HG02970 (cell line): Measurements from ENCODE around the gene TUBE1.
A peak's percentile ranks its signal among the peaks of the same experiment; 100 is the strongest.
"Not testable (repeated sequence)": the region's sequence is repeated elsewhere in the genome, so short reads cannot be mapped to it uniquely, and the experiment has no call there.

Experiments
- ATAC-seq: cut with Tn5 transposase; IDR thresholded peaks from one replicate; pipeline ENCODE4 v1.9.1; 2021; ENCODE audit warnings: mild to moderate bottlenecking, moderate library complexity, moderate number of reproducible peaks; ENCODE audit not compliant: unreplicated experiment, low FRiP score

The TUBE1 gene

DNA sequence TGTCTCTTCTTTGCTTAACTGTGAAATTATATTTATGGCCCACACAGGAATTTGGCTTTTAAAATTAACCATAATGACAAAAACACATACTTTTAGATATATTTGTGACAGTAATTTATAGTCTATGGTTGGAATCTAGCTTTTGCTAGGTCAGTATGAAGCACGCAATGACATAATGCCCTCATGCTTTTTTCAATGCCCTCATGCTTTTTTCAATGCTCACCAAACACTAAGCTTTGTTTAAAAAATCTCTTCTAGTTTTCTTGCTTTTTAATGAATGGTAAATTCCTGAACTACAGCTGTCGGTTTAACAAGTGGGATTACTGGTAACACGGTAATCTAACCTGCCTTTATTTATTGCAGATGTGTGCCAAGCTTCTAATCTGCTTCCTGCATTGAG, 20.7 kb downstream of the TUBE1 start:
- ATAC-seq = no peak

DNA sequence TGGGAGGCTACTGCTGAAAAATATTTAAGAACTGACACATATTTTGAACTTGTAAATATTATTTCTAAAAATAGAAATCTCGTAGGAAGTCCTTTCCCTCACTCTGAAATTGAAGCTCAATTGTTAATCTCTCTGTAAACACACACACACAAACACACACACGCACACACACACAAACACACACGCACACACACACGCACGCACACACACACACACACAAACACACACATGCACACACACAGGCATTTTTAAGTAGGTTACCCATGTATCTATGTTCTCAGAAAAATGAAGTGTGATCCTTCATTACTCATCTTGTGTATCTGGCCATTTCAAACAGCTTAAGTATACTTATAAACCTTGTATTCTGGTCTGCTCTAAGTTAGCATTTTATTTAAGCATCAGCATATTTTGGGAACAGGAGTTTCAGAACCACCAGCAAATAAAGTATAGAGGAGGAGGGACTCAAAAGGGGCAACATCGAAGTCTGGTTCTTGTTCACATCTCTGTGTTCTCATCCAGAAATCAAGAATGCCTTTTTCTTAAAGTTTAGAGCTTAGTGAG, 21.8 kb downstream of the TUBE1 start:
- no peak for ATAC-seq

DNA sequence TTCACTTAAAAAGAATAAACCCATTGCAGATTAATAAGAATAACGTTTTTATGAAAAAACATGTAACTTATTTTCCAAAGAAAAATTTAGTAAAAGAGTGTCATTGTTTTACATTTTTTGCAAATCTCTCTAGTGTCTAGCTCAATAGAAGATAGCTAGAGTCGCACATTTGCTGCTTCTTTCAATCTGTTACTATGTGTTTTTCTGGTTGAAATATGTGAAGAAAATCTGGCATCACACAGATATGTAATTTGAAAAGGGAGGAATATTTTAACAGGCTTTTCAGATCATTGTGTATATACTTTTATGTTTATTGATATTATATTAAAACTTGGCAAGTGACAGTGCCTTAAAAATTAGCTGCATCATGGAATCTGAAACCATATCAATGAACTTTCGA, 24.3 kb downstream of the TUBE1 start:
- ATAC-seq = no peak

DNA sequence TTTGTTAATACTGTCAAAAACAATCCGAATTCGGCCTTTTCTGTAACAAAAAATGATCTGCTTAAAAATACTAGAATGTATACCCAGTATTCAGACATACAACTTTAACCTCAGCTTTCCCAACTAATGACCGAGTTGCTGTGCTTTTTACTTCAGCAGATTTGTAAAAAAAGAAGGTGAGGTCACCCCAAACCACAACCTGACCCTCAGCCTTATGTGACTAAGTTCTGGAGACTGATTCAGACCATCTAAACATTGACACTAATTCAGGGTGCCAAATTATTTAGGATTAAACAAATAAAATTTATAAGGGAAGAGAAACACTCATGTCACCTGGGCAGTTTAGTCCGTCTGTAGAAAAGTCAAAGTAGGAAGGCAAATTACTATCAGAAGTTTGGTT, 25.7 kb downstream of the TUBE1 start:
- ATAC-seq = no peak

DNA sequence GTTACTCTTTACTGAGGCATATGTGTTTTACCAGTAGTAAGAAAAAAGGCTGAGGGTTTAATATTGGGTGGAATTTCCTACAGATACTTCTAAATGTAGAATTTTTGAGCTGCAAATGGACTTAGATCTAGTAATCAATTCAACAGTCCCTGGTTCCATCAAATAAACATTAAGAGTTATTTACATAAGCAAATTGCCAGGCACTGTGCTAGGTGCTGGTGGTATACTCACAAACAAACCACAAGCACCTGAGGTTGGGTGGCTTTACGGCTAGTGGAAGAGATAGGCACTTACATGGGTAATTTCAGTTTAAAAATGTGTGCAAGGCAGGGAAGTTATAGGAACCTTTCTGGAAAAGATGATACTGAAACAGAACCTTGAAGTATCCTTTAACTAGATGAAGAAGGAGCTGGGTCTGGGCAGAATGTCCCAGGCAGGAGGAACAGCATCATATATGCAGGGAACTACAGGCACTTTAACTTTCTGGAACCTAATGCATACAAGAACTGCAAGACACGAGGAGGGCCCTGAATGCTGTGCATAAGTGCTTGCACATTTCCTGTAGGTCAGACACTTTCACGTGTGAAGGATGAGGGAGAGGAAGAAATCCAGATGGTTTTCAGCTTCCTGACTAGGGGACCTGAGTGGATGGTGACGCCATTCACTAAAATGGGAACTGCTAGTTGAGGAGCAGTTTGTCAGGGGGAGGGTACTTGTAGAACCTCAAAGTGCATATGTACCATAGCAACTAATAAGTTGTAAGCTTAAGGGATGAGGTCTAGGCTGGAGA, 28.8 kb downstream of the TUBE1 start:
- ATAC-seq = no peak

DNA sequence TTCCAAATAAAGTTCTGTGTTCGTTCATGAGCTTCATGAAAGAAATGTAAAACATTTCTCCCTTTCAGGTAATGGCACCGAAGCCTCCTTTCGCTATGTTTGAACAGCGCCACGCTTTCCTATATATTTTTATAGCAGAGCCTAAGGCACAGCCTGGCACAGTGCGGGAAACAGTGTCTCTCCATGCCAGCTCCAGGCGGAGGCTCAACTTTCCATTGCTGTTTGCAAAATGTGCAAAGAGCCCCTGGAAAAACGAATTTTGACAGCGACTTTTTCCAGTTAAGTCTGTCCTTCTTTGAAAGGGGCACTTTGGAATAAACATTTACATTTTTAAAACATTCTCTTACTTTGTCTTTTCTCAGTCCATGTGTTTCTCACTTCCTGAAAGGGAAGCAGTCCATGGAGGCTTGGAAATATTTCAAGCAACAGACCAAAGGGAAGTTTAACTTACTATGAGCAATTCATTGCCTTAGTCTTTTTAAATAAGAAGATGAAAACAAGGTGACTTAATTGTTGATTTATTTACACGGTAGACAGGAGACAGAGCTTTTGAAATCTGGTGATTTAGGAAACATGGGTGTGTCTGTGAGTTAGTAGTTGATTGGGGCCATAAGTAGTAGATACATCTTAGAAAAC, 32.6 kb downstream of the TUBE1 start:
- ATAC-seq = no peak

DNA sequence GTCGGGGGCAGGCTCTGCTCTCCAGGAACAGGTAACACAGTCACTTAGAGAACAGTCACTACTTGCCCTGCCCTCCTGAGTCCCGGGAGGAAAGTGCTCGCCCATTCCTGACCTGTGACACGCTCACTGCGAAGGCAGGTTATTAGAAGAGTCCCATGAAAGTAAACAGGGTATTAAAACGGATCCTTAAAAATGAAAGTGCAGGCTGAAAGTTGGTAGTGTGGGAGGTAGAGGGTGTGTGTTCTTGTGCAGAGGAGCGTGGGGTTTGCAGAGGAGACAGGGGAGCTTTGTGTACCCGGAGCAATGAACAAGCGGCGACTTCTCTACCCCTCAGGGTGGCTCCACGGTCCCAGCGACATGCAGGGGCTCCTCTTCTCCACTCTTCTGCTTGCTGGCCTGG, 33.3 kb downstream of the TUBE1 start, which contains the start of gene CCN6:
TSS of gene CCN6 (plus strand) at position 104 of the 400 bp plus-strand sequence. CDS start at position 358, 254 bp downstream.
- ATAC-seq = no peak

DNA sequence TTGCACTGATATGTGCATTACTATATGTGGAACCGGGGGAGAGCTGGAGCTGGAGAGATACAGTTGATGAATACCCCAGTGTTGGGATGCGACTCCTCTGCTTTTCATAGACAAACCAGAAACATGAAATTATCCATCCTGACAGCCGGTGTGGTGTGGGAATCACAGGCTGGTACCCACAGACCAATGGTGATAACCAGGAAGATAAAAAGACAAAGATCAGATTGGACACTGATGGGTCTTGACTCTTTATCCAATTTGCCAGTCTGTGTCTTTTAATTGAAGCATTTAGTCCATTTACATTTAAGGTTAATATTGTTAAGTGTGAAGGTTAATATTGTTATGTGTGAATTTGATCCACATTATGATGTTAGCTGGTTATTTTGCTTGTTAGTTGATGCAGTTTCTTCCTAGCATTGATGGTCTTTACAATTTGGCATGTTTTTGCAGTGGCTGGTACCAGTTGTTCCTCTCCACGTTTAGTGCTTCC, 36.0 kb downstream of the TUBE1 start:
- not testable (repeated sequence) for ATAC-seq

DNA sequence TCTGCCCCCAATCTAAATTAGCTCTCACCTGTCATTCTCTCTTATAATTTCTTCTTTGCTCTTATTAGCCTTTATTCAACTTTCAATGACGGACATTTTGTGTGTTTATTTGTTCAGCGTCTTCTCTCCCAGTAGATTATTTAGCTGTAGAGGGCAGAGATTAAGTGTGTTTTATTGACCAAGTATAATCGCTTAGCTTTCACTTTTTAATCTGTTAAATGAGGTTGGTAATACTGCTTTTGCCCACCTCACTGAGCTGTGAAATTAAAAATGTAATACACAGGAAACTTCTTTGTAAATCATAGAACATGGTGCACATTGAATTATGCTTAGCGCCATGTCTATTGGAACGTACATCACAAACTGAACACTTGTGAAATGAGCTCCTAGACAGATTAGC, 36.9 kb downstream of the TUBE1 start:
- no peak for ATAC-seq

DNA sequence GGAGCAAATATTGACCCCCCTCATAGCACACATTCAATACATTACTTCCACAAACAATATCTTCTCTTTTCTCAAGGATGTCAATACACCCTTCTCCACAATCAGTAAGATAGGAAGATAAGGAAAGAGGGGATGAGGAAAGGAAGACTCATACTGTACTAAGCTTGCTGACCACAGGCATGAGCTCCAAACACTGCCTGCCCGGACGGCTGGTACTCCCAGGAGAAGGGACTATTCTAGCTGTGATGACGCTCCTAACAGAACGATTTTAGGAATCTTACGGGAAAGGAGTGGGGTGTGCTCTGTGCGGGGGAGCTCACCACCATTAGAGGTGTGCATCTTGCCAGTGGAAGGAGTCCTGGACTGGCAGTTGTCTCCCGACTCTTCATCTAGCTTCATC, 37.3 kb downstream of the TUBE1 start:
- ATAC-seq = no peak

DNA sequence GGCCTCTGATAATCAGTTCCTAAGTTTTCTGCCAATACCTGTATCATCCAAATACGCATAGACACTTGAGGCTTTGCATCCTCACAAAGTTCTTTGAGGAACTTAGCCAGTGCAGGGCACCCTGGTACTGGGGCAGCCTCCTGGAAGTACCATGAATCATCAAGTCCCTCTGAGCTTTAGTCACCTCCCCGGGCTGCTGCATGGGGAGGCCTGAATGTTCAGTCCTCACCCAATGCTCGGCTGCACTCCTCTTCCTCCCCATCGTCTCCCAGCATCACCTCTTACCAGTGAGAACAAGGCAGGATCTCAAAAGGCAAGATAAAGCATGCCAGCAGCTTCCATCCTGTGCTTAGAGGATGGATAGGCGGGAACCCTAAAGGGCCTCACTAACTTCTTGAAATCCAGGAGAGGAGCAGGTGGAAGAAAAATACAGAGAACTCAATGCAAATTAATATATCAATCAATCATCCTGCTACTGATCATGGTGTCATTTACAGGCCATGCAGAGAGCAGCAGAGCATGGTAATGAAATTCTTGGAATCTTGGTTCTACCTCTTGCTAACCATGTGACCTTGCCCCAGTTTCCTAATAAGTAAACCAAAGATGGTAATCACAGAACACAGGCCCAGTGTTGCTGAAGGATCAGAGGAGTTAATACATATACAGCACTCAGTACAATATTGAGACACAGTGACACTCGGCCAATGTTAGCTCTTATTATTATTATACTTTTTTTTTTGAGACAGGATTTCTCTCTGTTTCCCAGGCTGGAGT, 38.1 kb downstream of the TUBE1 start:
- ATAC-seq = no peak

DNA sequence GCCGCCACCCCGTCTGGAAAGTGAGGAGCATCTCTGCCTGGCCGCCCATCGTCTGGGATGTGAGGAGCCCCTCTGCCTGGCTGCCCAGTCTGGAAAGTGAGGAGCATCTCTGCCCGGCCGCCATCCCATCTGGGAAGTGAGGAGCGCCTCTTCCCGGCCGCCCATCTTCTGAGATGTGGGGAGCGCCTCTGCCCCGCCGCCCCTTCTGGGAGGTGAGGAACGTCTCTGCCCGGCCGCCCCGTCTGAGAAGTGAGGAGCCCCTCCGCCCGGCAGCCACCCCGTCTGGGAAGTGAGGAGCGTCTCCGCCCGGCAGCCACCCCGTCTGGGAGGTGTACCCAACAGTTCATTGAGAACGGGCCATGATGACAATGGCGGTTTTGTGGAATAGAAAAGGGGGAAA, 39.8 kb downstream of the TUBE1 start:
- ATAC-seq = not testable (repeated sequence)

DNA sequence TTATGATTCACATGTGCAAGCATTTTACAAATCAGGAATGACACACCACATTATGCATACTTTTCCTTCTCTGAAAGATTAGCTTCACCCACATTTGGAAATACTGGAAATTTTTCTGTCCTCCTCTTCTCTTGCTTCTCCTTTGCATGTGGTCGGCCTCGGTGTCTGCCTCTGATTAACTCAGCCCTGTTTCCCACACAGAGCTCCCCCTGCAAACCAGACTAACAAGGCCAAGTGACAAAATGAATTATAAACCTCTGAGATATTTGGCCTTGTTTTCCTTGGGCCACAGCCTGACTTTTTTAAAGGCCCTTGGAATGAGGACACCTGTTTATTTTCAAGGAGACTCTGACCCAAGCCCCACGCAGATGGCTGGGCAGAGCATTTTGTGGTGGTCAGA, 42.4 kb downstream of the TUBE1 start:
- ATAC-seq = no peak

DNA sequence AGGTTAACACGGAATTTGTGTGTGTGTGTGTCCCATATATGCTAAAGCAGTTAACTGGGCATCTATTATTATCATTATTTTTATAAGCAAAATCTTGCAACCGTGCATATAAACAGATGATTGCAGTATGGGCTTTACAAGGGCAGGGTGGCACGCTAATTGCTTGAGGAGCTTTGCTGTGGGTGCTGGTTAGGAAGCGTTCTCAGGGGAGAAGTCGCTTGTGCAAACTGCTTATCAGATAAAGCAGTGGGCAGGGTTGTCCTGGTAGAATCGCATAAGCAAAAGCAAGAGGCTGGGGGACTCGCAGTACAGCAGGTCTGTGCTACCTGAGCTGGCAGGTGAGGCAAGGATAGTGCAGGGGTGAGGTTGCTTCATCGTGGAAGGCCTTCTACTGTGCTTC, 43.1 kb downstream of the TUBE1 start:
- no peak for ATAC-seq

DNA sequence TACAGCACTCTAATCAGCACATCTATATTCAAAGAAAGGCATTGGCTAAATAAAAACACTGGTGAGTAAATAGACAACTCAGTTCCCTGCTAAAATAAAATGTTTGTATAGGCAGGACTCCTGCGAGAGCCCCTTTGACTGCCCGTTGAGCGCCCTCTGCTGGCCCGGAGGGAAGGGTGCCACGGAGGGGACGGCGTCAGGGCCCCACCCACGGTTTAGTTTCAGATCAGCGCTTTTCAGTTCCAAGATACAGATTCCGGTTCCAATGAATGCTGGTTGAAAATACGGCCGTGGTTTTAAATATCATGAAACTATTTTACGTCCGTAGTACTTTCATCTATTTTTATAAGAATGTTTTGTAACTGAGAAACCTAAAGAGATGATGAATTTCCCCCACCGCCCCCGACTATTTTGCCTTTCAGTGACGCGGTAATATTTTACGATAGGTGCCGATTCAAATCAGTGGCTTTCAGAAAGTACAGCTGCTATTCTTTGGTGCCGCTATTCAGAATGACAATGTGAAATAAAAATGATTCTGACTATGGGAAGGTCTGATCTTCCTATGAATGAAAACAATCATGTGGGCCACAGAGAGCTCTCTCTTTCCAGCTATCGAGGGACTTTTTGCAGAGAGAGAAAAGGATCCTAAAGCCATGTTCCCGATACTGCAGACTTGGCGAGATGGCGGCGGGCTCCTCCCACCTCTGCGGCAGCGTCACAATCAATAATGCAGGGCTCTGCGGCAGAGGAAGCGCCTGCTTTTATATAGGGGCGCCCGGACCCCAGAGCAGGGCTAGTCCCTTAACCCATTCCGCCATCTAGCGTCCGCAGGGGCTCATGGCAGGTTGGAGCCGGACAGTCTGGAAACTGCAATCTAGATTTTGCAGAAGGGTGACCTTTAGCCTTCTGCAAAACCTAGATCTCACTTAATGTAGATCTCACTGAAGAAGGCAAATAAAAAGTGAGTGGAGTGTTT, 44.0 kb downstream of the TUBE1 start:
- peak; percentile 85 for ATAC-seq

DNA sequence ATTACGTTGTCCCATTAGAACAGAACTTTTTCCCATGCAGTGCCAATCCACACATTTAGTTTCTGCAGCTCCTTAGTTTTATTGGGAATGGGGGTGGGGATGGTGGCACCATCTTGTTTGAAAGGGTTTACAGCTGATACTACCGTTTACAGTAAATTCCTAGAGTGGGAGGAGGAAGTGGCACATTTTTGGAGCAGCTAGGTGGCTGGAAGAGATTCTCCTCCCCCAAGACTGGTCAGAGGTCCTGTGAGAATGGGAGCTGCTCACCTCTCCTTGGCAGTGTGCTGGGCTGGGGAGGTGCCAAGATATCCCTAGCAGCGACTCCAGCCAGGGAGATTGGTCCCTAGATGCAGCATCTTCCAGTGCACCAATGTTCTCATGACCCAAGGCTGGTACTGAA, 45.7 kb downstream of the TUBE1 start:
- ATAC-seq = no peak

DNA sequence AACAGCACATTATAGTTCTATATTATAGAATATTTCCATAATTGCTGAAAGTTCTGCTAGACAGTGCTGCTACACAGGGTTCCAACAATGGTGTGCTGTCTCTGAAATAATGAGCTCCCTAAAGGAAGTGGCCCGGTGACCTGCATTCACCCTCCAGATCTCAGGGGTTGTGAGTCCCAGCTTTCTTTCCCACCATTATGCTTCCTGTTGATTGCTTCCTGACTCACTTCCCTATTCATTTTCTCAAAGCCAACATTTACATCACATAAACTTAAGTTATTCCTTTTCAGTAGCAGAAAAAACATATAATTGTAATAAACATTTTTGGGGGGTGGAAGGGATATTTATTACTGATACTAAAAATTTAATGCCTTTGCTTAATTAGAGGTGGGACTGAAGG, 46.3 kb downstream of the TUBE1 start:
- ATAC-seq = no peak

DNA sequence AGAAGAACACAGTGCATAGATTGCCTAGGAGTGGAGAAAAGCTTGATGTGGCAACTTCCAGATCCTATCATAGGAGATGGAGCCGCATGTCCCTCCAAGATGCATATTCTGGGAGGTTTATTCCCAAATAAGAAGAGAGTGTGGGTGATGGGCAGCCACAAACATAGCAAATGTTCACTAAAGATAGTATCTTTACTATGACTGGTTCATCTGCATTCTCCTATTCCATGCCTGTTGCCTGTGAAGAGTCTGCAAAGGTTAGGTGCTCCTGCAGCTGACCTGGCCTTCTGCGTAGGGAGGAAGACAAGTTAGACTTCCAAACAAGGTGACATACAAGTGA, 47.9 kb downstream of the TUBE1 start:
- ATAC-seq = no peak

DNA sequence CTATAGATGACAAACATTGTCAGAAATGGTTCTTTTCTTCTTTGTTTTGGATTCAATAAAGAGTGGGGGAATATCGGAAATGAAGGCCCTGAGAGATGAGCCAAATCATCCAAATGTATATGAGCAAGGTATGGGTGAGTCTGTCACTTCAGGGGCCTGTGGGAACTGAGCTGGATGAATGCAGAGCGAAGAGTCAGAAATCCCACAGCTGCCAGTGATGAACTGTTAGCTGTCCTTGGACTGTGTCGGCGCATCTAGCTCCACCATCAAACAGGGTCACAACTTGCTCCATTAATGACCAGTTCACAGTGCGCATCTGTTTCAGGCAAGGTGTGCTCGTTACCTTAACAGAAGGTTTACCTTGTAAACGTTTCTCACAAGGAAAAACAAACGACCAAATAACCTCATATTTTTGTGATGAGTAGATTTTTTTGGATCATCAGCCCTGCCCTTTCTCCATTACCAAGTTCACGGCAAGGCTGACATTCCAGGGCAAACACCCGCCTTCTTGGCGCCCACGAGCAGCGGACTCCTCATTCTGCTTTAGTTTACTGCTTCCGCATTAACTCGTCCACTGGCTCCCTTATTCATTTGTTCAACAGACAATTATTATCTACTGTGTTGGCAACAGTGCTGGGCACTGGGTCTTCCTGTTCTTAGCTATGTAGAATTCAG, 48.4 kb downstream of the TUBE1 start:
- no peak for ATAC-seq
